Measurements from ENCODE around the gene NFYC. TPM values are rescaled to one million over a fixed set of nuclear protein-coding genes. Genes with fewer than 3 reads are reported as not detected.
A peak's percentile ranks its signal among the peaks of the same experiment; 100 is the strongest.

Gene NFYC
- total and polyA plus RNA-seq, 2 experiments from 2014 or later, result 36.2 to 42.7 TPM

DNA sequence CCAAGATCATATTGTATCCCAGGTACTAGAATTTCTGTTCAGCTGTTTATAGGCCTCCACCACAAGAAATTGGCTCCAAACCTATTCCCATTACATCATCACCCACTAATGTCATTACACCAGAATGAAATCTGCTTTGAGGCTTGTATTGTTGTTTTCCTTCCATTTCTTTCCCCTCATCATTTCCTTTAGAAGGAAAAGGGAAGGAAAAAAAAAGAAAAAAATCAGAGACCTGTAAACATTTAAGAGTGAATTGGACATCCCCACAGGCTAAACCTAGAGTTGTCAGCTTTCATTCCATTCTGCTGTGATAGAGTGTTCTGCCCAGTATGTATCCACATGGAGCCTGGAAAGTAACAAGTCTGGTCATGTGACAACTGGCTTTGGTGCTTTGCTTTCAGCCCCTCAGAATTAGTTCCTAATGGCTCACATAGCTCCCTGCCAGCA lies 44.6 kb downstream of the NFYC start:
- no peak overlapping the region for H3K4me3 Mint-ChIP-seq
- H3K4me1 Mint-ChIP-seq, result peaks cover 25% of the 10 kb centered on the region
- DNase-seq (ENCODE audit: low spot score), result no peak
- no peaks in the 10 kb centered on the region for H3K9me2 ChIP-seq (ENCODE audit: insufficient read depth)
- H3K79me2 ChIP-seq (replicated peaks; ENCODE audit: insufficient read depth), result peaks cover 85% of the 10 kb centered on the region
- H3K36me3 ChIP-seq (ENCODE audit: insufficient read depth), result peaks cover 22% of the 10 kb centered on the region
- no peak overlapping the region for H3K4me3 ChIP-seq
- no peaks in the 10 kb centered on the region for H3K27me3 ChIP-seq (ENCODE audit: insufficient read depth)
- peak; percentile 43; the same call in 2 of the 3 replicates for ATAC-seq
- H3K9me3 Mint-ChIP-seq, result no peaks in the 10 kb centered on the region
- H3K27ac ChIP-seq (ENCODE audit: low read depth), result no peak overlapping the region
- TF ChIP-seq POLR2AphosphoS5 (IDR thresholded peaks at IDR 0.05; ENCODE audit: low read depth), result no peak
- TF ChIP-seq, protein P1, sequence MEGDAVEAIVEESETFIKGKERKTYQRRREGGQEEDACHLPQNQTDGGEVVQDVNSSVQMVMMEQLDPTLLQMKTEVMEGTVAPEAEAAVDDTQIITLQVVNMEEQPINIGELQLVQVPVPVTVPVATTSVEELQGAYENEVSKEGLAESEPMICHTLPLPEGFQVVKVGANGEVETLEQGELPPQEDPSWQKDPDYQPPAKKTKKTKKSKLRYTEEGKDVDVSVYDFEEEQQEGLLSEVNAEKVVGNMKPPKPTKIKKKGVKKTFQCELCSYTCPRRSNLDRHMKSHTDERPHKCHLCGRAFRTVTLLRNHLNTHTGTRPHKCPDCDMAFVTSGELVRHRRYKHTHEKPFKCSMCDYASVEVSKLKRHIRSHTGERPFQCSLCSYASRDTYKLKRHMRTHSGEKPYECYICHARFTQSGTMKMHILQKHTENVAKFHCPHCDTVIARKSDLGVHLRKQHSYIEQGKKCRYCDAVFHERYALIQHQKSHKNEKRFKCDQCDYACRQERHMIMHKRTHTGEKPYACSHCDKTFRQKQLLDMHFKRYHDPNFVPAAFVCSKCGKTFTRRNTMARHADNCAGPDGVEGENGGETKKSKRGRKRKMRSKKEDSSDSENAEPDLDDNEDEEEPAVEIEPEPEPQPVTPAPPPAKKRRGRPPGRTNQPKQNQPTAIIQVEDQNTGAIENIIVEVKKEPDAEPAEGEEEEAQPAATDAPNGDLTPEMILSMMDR (conservative IDR thresholded peaks at IDR 0.05; ENCODE audit: low read depth in 2 of 2), result no peak
- peaks cover 25% of the 10 kb centered on the region for H3K36me3 Mint-ChIP-seq (ENCODE audit: low read depth)
- H3K4me1 ChIP-seq (ENCODE audit: insufficient read depth), result peaks cover 22% of the 10 kb centered on the region
- no peak overlapping the region for H2AFZ ChIP-seq
- H3K27ac Mint-ChIP-seq, result peak overlapping the region; percentile 66; the same call in 1 of the 2 replicates
- peak overlapping the region; percentile 22; the same call in 1 of the 2 replicates for H3K4me2 ChIP-seq
- H3K27me3 Mint-ChIP-seq (ENCODE audit: insufficient read depth, low read depth, poor library complexity), result peaks cover 5% of the 10 kb centered on the region
- peaks cover 15% of the 10 kb centered on the region; the same call in 1 of the 2 replicates for H4K20me1 ChIP-seq (replicated peaks; ENCODE audit: insufficient read depth)
- H3F3A ChIP-seq (replicated peaks; ENCODE audit: low read depth), result no peaks in the 10 kb centered on the region

DNA sequence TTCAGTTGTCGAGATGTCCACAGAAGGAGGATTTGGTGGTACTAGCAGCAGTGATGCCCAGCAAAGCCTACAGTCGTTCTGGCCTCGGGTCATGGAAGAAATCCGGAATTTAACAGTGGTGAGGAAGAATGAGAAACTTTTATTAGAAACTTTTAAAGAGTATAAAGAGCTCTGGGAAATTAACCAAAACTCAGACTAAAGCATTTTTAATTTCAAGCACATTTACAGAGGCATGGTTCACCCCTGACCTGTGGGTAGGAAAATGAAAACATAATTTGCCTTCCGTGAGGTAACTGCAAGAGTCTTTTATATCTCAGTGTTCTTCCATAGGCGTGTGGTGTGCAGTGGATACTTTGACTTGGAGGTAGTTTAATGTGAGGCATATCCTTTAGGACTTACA lies 47.3 kb downstream of the NFYC start:
- Mint-ChIP-seq H3K27me3 (ENCODE audit: insufficient read depth, low read depth, poor library complexity) (peaks cover 2% of the 10 kb centered on the region), H3K27ac (no peak overlapping the region), H3K4me1 (peaks cover 10% of the 10 kb centered on the region; the same call in 2 of the 3 replicates), H3K4me3 (no peak overlapping the region), H3K36me3 (ENCODE audit: low read depth) (peaks cover 40% of the 10 kb centered on the region), H3K9me3 (no peaks in the 10 kb centered on the region)
- peaks cover 32% of the 10 kb centered on the region for H3K36me3 ChIP-seq (ENCODE audit: insufficient read depth)
- no peak overlapping the region for H2AFZ ChIP-seq
- no peak for DNase-seq (ENCODE audit: low spot score)
- H3K27me3 ChIP-seq (ENCODE audit: insufficient read depth), result no peaks in the 10 kb centered on the region
- H3K4me3 ChIP-seq, result no peak overlapping the region
- peaks cover 39% of the 10 kb centered on the region for H4K20me1 ChIP-seq (replicated peaks; ENCODE audit: insufficient read depth)
- H3K79me2 ChIP-seq (replicated peaks; ENCODE audit: insufficient read depth), result peaks cover 81% of the 10 kb centered on the region
- no peak for ATAC-seq
- no peak overlapping the region for H3K4me2 ChIP-seq
- H3K4me1 ChIP-seq (ENCODE audit: insufficient read depth), result peaks cover 5% of the 10 kb centered on the region
- TF ChIP-seq, protein P1 (conservative IDR thresholded peaks at IDR 0.05; ENCODE audit: low read depth in 2 of 2), result no peak
- TF ChIP-seq CREB1 (CRISPR knock-in tag; IDR thresholded peaks at IDR 0.05; ENCODE audit: low read depth) (no peak), EZH2 (IDR thresholded peaks at IDR 0.05; ENCODE audit: low read depth, unreplicated experiment) (no peak), ZNF331 (CRISPR knock-in tag; IDR thresholded peaks at IDR 0.05; ENCODE audit: low read depth) (no peak)
- H3K9me2 ChIP-seq (ENCODE audit: insufficient read depth), result no peaks in the 10 kb centered on the region
- H3F3A ChIP-seq (replicated peaks; ENCODE audit: low read depth), result no peaks in the 10 kb centered on the region
- H3K27ac ChIP-seq (ENCODE audit: low read depth), result no peak overlapping the region

Data from GM23338 (cell line).